Muscle of leg (tissue), 11 donors: Measurements from ENCODE around the gene ETV3. TPM values are rescaled to one million over a fixed set of nuclear protein-coding genes. Genes with fewer than 3 reads are reported as not detected.
"Not testable (repeated sequence)": the region's sequence is repeated elsewhere in the genome, so short reads cannot be mapped to it uniquely, and the experiment has no call there.

Experiments used
- DNase-seq: peaks from one replicate; pipeline ENCODE4 v3.0.0; 2013
- H3K27ac ChIP-seq: one replicate; pipeline ENCODE4 v1.5.1; 2013; ENCODE audit warnings: mild to moderate bottlenecking, low read length, control low read depth
- H3K27me3 ChIP-seq: one replicate; pipeline ENCODE4 v1.6.1; 2013; ENCODE audit warnings: low read length; ENCODE audit not compliant: control insufficient read depth, insufficient read depth
- H3K36me3 ChIP-seq: one replicate; pipeline ENCODE4 v1.6.1; 2013; ENCODE audit warnings: low read length; ENCODE audit not compliant: control insufficient read depth, insufficient read depth
- H3K4me1 ChIP-seq: one replicate; pipeline ENCODE4 v1.6.1; 2013; ENCODE audit warnings: low read length; ENCODE audit not compliant: control insufficient read depth, insufficient read depth
- H3K4me3 ChIP-seq: one replicate; pipeline ENCODE4 v1.5.1; 2013; ENCODE audit warnings: low read length, control low read depth
- H3K9me3 ChIP-seq: replicated peaks from 2 replicates; pipeline ENCODE4 v1.6.1; 2013; ENCODE audit warnings: low read depth, low read length; ENCODE audit not compliant: control insufficient read depth
- WGBS: methylation state at CpG from one replicate; pipeline ENCODE4 v1.1.5; 2013; ENCODE audit warnings: missing lambda C conversion rate; ENCODE audit not compliant: insufficient coverage; 5-methylcytosine and 5-hydroxymethylcytosine counted together
- polyA plus RNA-seq, 8 donors: library from polyadenylated mRNA; unstranded; fragments of 120-200 nt; gene quantifications; one replicate each; pipeline versions ENCODE4 v1.2.1 to v1.2.3, GENCODE V29; 2013; ENCODE audit warnings: inconsistent platforms in 1 of 8, low replicate concordance in 1 of 8; ENCODE audit not compliant: insufficient read length in 8 of 8, insufficient read depth in 1 of 8
- total RNA-seq: library from RNA; stranded (reverse); fragments of 120-200 nt; gene quantifications from one replicate; pipeline ENCODE4 v1.2.4, GENCODE V29; 2013

The ETV3 gene
- total and polyA plus RNA-seq, 9 donors, result 9.8 to 21.2 (median 14.6) TPM

- H3K27me3 ChIP-seq, result peaks cover 6% of the 10 kb centered on the region
- no peak for DNase-seq
- 67% methylated on average over 4 of the region's 6 CpGs for WGBS
- no peaks in the 10 kb centered on the region for H3K4me1 ChIP-seq
- no peaks in the 10 kb centered on the region for H3K36me3 ChIP-seq
- no peak overlapping the region for H3K27ac ChIP-seq
- H3K9me3 ChIP-seq, result no peaks in the 10 kb centered on the region
- H3K4me3 ChIP-seq, result no peak overlapping the region
Measured at GRCh38 chr1:157176591-157177121, 38.5 kb upstream of the ETV3 start.

- Histone ChIP-seq H3K4me1 (no peaks in the 10 kb centered on the region), H3K4me3 (no peak overlapping the region), H3K27ac (no peak overlapping the region), H3K36me3 (no peaks in the 10 kb centered on the region), H3K27me3 (peaks cover 6% of the 10 kb centered on the region), H3K9me3 (no peaks in the 10 kb centered on the region)
- WGBS, result 80% methylated on average over 1 of the region's 1 CpG
- DNase-seq, result no peak
Measured at GRCh38 chr1:157176016-157176415, 37.8 kb upstream of the ETV3 start.

- DNase-seq, result no peak
- 82% methylated on average over 5 of the region's 8 CpGs for WGBS
- H3K4me1 ChIP-seq, result no peaks in the 10 kb centered on the region
- peaks cover 6% of the 10 kb centered on the region for H3K27me3 ChIP-seq
- no peak overlapping the region for H3K4me3 ChIP-seq
- H3K9me3 ChIP-seq, result no peaks in the 10 kb centered on the region
- H3K36me3 ChIP-seq, result no peaks in the 10 kb centered on the region
- H3K27ac ChIP-seq, result no peak overlapping the region
Measured at GRCh38 chr1:157173900-157174410, 35.8 kb upstream of the ETV3 start.

- DNase-seq, H3K4me3 ChIP-seq, H3K27me3 ChIP-seq, H3K36me3 ChIP-seq, H3K9me3 ChIP-seq, H3K4me1 ChIP-seq, H3K27ac ChIP-seq: not testable (repeated sequence)
- WGBS, result 86% methylated on average over 1 of the region's 2 CpGs
Measured at GRCh38 chr1:157173241-157173640, 35.0 kb upstream of the ETV3 start.

GRCh38 chr1:157172591-157172990, 34.4 kb upstream of the ETV3 start:
- H3K4me3 ChIP-seq, H3K9me3 ChIP-seq, H3K4me1 ChIP-seq, H3K27ac ChIP-seq, DNase-seq, H3K36me3 ChIP-seq, H3K27me3 ChIP-seq: not testable (repeated sequence)
- WGBS, result no CpG with 5 or more reads among the region's 2 CpGs

GRCh38 chr1:157171903-157172503, 33.8 kb upstream of the ETV3 start:
- not testable (repeated sequence) for DNase-seq, H3K27ac ChIP-seq, H3K36me3 ChIP-seq, H3K9me3 ChIP-seq, H3K4me3 ChIP-seq, H3K4me1 ChIP-seq, H3K27me3 ChIP-seq
- no CpG with 5 or more reads among the region's 8 CpGs for WGBS

- no peak overlapping the region for H3K4me3 ChIP-seq
- no peaks in the 10 kb centered on the region for H3K36me3 ChIP-seq
- no peaks in the 10 kb centered on the region for H3K9me3 ChIP-seq
- WGBS, result 70% methylated on average over 20 of the region's 22 CpGs
- H3K27ac ChIP-seq, result no peak overlapping the region
- H3K27me3 ChIP-seq, result peaks cover 4% of the 10 kb centered on the region
- DNase-seq, result no peak
- H3K4me1 ChIP-seq, result no peaks in the 10 kb centered on the region
Measured at GRCh38 chr1:157170677-157171515, 32.7 kb upstream of the ETV3 start.

- Histone ChIP-seq H3K27me3 (peaks cover 11% of the 10 kb centered on the region), H3K36me3 (no peaks in the 10 kb centered on the region), H3K4me1 (no peaks in the 10 kb centered on the region), H3K4me3 (no peak overlapping the region), H3K27ac (no peak overlapping the region), H3K9me3 (no peaks in the 10 kb centered on the region)
- no peak for DNase-seq
- 86% methylated on average over 4 of the region's 9 CpGs for WGBS
Measured at GRCh38 chr1:157168015-157168414, 29.8 kb upstream of the ETV3 start.

GRCh38 chr1:157167437-157167836, 29.2 kb upstream of the ETV3 start:
- Histone ChIP-seq H3K27me3 (peaks cover 11% of the 10 kb centered on the region), H3K4me3 (no peak overlapping the region), H3K9me3 (no peaks in the 10 kb centered on the region), H3K36me3 (no peaks in the 10 kb centered on the region), H3K27ac (no peak overlapping the region), H3K4me1 (peaks cover 2% of the 10 kb centered on the region)
- DNase-seq, result no peak
- 100% methylated on average over 1 of the region's 4 CpGs for WGBS

GRCh38 chr1:157166590-157166989, 28.4 kb upstream of the ETV3 start:
- no peak overlapping the region for H3K27ac ChIP-seq
- no peak for DNase-seq
- no peaks in the 10 kb centered on the region for H3K36me3 ChIP-seq
- H3K4me1 ChIP-seq, result peaks cover 3% of the 10 kb centered on the region
- 68% methylated on average over 3 of the region's 5 CpGs for WGBS
- H3K4me3 ChIP-seq, result no peak overlapping the region
- no peaks in the 10 kb centered on the region for H3K9me3 ChIP-seq
- peaks cover 10% of the 10 kb centered on the region for H3K27me3 ChIP-seq
